Measurements from ENCODE around the gene KRT81.

The KRT81 gene

DNA sequence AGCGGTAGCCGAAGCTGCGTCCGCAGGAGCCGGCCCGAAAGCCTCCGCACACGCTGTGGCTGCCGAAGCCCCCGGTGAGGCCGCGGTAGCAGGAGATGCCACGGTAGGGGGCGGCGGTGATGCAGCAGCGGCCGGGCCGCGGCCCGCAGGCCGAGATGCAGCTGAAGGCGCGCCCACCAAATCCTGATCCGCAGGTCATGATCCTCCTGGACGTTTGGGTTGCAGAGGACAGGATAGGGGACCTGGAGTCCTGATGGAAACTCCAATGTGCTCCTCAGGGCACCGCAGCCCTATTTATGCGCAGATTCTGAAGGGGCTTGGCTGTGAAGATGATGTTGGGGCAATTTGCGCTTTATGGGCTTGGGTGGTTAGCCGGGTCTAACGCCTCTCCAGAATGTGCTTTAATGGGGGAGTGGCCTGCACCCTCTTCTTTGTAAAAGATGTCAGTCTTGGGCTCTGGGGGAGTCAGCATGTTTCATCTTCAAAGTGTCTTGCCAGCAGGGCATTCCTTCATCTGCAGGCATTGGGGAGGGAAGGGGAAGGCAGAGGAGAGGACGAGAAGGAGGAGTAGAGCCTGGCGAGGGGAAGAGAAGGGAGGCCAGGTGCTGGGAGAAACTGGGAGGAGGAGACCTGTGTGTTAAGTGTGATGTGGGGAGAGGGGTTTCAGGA is at the start of gene KRT81:
KRT81 (minus strand) TSS at position 268 of the 669 bp plus-strand sequence; CDS start at position 199, 69 bp downstream.
- DNase-seq, result no peak

DNA sequence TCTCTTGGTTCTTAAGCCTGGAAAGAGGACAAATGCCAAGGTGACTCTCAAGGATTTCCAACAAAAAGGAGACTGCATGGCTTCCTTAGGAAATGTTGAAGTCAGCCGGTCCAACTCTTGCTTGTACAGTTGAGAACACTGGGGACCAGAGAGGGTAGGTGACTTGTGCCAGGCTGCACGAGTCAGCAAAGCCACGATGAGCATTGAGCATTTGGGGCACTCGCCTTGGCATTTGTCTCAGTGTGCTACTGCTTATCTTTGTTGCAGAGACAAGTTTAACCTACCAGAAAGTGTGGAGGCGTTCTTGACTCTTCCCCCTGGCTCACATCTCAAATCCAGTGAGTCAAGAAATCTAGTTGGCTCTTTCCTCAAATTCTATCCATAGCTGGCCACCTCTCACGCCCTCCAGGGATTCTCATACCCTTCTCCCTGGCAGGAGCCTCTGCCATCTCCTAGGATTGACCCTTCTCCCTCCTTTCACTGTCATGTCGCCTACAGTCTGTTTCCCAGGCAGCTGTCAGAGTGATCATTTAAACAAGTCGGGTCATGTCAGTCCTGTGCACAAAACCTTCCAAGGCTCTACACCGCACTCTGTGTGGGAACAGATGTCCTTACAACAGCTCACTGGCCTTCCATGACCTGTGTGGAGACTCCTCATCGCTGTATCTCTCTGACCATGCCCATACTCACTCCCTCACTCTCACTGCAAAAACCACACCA is 47.1 kb upstream of the KRT81 start:
- DNase-seq, result no peak

DNA sequence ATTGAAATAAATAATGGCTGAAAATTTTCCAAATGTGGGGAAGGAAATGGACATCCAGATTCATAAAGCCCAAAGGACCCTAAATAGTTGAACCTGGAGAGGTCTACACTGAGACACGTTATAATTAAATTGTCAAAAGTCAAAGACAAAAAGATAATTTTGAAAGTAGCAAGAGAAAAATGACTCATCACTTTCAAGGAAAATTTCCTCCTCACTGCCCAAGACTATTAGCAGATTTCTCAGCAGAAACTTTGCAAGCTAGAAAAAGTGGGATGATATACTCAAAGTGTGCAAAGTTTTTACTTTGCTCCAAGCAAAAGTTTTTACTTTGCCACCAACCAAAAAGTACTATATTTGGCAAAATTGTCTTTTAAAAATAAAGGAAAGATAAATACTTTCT is 45.7 kb upstream of the KRT81 start:
- DNase-seq, result no peak

DNA sequence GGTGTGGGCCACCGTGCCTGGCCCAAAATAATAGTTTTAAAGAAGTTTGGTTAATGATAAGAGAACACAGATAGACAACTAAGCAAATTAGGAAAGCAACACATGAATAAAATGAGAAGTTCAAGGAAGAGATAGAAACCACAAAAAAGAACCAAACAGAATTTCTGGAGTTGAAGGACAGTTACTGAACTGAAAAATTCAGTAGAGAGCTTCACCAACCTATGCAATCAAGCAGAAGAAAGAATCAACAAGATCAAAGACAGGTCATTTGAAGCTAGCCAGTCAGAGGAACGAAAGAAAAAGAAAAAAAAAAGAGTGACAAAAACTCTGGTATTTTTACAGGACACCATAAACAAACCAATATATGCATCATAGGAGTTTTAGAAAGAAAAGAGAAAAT is 45.3 kb upstream of the KRT81 start:
- no peak for DNase-seq

DNA sequence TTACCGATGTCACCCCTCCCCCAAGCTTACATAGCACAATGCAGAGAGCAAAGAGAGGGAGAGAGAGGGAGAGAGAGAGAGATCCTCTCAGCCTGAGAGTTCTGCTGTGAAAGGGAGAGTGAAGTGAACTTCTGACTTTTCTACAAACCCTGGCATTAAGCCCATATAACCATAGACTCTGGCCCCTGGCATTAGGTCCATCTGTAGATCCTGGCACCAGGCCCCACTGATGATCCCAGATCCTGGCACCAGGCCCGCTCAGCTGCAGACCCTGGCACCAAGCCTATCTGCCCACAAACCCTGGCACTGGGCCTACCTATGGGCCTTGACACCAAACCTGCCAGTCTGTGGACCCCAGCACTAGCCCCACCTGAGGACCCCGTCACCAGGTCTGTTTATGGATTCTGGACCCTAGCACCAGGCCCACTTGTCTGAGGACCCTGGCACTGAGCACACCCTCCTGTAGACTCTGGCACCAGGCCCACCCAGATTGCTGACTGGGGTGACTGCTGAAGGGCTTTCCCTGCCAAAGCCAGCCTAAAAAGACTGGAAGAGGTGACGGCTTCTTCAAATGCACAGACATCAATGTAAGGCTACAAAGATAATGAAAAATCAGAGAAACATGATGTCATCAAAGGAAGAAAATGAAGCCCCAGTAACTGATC is 44.4 kb upstream of the KRT81 start:
- DNase-seq, result no peak

DNA sequence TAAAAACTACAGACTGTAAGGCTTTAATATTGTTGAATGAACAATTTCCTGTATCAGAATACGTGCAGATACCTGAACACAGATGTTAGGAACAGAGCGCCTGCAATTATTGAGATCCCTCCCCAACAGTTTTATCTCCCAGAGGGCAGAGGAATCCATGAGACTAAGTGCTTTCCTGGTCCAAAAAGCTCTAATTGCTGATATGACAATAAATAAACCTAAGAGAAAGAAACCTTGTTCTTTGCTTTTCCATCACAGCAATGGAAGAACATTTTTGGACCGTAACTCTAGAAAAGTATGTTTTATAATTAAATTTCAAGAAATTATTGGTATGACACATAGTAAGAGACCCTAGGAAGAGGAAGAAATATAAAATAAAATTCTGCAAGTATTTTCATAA is 42.9 kb upstream of the KRT81 start:
- DNase-seq, result no peak

DNA sequence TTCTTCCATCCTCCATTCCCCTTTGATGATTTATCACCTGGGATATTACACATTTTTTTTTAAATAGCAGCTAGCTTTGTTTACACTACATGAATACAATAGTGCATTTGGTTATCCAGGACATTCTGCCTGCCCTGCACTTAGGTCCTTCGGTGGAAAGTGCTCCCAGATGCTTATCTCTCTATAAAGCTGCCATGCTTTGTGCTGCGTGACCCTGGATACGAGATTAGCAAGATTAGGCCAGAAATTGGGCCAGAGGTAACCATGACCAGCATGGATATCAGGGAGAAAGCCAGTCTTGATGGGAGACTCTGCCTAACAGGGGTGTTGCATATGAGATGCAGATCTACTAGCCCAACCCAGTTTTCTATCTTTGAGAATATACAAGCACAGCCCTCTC is 42.0 kb upstream of the KRT81 start:
- no peak for DNase-seq

DNA sequence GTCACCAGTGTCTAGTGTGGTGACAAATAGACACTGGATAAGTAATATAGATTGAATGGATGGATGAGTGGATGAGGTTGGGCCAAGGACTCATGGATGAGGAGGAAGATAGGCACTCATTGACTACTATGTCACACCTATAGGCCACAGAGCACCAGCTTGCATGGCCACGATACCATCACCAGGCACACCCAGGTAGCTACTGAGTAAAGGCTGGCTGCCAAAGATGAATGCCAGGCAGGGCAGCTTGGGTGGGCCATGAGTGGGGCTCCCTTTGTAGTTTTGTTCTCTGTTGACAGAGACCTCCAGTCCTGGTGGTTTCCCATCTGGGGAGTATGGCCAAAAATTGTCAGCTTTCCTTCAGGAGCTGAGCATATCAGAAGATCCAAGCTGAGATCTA is 41.0 kb upstream of the KRT81 start:
- DNase-seq, result no peak

DNA sequence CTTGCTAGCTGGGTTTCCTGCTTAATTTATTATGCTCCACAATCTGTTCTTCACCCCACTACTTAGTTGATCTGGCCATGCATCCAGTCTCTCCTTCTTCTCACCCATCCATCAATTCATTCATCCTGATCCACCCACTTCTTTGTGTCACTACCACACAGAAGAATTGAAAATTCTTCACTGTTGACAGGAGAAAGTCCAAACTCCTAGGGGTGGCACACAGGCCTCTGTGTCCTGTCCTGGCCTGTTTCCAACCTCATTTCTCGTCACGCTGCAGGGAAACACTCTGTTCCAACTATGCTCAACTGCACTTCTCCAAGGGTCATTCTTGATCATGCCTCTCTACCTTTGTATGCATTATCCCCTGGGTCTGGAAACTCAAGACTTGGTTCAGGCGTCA is 40.5 kb upstream of the KRT81 start:
- no peak for DNase-seq

DNA sequence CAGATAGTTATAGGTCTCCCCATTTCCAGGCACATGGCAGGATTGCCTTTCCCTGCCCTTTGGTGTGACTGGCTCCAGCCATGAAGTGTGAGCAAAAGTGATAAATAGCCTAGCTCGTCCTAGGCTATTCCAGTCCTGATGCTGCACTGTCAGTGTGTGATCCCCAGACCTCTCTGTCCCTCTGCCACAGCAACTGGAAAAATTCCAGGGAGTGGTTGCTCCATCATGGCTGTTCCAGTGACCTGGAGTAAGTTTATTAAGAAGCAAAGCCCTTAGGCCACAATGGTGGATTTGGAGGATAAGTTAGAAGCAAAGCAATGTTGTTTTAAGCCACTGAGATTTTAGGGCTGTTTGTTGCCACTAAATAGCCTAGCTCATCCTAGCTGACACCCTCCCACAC is 39.7 kb upstream of the KRT81 start:
- DNase-seq, result no peak

DNA sequence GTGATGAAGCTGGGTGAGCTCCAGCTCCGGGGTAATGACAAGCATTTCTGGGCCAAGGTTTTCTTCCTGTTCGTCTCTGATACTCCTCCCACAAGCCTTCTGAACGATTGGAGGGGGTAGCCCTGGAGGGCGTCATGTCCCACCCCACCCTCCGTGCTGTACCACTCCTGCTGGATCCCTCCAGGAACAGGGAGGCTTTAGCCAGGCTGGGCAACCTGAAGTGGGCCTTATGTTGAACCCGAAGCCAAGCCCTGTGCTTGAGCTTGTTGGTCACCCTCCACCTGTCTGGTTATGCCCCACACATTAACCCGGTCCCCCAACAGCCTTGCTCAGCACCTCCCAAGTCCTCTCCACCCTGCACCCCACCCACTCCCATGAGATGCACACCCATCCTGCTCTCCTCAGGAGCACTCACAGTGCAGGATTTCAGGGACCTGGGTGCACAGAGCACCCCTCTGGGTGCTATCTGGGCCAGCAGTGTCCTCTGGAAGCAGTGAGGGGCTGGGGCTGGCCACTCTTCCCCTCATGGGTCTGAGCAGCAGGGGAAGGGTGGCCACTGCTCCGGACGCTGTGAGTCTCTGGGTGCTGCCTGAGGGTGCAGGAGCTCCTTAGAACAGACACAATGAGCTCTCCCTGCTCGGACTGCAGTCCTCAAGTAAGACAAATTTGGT is 36.6 kb upstream of the KRT81 start:
- DNase-seq, result no peak

DNA sequence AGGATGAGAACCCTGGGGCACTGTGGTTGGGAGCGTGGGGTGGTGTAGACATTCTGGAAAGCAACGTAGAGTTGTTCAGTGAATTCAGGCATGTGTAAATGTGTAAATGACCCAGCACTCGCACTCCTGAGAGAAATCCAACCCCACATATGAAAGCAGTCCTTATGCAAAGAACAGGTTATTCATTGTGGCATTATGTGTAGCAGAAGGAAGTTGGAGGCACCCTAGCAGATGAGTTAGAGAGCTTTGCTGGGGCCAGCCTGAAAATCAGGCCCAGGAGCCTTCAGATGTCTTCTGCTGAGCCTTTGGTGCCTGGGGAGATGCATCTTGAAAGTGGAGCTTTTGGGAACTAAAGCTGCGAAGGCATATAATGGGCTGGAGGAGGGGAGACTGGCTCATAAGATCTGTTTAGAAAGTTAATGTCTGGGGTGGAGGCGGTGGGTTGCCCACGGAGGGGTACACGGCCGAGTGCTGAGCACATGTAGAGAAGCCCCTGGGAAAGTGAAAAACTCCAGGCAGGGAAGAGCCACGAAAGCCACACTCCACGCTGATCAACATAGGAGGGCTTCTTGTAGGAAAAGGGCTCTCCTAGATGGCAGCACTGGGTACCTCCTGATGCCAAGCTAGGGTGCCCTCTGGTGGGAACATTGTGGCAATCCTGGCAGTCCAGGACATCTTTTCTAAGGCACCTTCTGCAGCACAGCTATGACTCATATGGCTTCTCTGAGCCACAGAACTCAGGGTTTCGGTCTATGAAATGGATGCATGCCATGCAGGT is 35.9 kb upstream of the KRT81 start:
- DNase-seq, result peak in 3 of 4 experiments; percentile 27 to 56 (median 49)

DNA sequence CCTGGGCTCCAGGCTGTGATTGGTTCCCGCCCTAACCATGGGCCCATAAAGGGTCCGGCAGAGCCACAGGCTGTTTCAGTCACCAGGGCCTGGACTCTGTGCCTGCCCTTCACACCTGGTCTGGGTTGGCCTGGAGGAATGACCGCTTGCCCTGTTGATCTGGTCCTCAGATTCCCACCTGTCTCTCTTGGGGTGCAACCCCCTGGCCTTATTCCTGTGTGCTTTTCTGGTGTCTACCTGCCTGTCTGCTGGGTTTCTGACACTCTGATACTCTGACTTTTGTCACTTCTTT is 32.8 kb upstream of the KRT81 start:
- DNase-seq, result no peak

DNA sequence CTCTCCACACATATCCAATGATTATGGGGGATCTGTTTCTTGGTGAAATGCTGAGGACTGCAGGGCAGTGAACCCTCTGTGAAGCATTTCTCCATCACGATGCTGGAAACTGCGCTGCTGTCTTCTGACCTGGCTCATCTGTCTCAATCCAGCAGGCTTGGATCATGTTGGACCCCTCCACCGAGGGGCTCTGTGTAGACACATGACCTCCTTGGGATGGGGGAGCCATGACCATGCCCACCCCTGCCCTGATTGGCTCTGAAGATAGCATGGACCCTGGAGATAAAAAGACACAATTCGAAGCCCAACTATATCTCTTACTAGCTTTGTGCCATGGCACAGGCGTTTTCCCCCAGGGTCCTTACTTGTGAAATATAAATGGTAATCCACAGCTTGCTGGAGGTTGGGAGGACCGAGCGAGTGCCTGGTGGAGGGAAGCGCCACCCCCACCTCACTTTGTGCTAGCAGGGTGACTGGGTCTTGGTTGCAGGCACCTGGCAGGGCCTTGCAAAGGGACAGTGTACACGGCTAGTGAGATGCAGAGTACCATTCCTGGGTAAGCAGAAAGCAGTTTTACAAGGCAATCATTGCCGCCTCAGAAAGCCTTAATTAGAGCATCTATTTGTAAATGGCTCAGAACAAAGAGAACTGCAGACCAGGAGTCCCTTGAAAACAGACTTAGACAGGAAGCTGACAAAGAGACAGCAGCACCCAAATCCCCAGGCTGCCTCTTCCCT is 32.2 kb upstream of the KRT81 start:
- DNase-seq, result no peak

DNA sequence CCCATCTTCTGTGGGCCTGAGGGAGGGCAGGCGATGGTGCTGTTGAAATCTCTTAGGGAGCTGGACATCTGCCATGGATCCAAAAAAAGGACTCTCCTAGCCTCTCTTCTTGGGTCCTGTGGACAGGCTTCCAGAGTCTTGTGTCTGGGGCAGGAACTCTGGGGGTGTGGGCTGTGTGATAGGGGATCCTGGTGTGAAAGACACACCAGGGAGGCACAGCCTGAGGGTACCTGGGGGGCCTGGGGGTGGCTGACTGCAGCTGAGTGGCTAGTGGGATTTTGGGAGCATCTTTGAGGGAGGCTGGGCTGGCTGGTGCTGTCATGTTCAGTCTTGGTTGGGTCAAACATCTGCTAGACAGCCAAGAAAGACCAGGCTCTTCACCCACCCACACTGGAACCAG is 31.7 kb upstream of the KRT81 start:
- no peak for DNase-seq

DNA sequence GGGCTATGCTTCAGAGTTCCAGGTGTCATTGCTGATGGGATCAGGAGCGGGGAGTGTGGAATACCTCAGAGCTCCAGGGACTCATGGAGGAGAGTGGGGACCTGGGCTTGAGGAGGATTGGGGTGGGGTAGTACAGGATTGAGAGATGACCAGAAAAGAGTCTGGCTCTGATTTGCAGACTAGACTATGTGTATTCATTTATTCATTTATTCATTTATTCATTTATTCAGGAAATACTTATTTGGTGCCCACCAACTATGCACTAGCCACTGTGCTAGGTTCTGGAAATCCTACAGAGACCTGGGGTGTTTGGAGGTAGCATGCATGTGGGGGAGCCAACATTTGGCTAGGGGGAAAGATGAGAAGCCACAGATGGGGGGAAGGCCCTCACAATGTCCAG is 30.7 kb upstream of the KRT81 start:
- no peak for DNase-seq

DNA sequence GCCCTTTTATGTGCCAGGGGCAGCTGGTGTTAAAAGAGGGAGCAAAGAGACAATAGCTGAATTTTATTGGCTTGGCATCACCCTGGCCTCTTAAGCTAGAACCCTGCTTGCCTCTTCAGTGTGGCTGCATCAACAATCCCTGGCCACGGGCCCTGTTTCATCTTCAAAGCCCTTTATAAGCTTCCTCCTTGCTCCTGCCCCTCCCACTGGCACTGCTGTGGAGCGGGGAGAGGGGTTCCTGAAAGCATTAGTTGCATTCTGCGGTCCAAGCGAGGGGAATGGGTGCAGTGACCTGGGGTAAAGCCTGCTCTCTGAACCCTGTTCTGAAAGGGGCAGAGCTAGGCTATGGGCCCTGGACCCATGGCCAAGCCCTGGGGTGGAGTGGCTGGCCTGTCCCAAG is 30.1 kb upstream of the KRT81 start:
- DNase-seq, result no peak

DNA sequence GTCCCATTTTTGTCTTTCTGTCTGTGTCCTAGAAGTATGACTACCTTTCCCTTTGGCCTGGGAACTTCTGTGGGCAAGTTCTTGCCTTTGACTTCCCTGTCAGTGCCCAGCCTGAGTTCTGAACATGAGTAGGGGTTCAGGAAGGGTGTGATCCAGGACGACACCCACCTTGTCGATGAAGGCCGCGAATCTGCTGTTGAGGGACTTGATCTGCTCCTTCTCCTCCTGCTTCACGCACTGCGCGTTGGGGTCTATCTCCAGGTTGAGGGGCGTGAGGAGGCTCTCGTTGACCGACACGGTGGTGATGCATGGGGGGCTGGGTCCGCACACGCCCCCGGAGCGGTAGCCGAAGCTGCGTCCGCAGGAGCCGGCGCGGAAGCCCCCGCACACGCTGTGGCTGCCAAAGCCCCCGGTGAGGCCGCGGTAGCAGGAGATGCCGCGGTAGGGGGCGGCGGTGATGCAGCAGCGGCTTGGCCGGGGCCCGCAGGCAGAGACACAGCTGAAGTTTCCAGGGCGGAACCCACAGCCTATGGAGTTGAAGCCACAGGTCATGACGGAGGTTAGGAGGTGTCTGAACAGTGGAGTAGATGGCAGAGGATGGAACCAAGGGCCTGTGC is 29.6 kb upstream of the KRT81 start, which contains the start of gene KRT83:
KRT83 (minus strand) TSS at position 615 of the 617 bp plus-strand sequence; CDS start at position 552, 63 bp downstream.
- no peak for DNase-seq

DNA sequence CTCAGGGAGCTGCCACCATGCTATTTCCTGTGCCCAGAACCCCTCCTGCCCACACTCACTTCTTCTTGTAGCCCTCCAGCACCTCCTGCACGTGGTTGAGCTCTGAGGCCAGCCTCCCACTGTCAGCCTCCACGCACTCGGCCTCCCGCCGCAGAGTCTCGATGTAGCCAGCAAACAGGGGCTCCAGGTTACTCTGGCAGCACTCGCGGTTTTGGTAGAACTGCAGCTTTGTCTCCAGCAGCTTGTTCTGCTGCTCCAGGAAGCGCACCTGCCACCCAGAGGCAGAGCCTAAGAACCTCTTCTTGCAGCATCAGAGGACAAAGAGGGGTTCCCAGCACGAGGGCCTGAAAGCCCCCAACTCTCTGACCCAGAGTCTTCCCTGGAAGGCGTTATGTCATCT is 27.8 kb upstream of the KRT81 start:
- DNase-seq, result no peak

DNA sequence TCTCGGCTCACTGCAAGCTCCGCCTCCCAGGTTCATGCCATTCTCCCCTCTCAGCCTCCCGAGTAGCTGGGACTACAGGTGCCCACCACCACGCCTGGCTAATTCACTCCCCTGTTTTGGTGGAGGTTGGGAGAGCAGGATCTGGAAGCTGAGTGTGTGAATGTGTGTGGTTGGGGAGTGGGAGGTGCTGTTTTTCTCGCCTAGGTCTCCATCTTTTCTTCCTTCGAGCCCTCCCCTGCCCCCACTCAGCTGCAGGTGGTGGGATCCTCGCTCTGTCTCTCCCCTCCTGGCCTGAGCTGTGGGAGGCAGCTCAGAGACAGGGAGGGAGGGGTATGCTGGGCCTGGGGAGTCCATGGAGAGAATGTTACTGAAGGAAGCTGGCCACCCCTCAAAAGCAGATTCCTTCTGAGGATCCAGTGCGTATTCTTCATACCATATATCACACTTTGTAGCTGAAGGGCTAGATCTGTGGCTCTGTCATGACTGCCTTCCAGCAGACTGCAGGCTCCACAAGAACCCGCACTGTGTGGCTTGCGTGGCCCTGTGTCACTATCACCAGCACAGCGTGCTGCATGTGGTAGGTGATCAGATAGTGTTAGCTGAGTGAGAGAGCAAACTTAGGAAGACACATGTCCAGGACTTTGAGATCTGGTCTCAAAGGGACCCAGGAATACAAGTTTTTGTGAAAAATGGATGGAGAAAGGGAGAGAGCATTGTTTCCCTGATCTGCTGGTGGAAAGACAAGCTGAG is 27.1 kb upstream of the KRT81 start:
- no peak for DNase-seq

DNA sequence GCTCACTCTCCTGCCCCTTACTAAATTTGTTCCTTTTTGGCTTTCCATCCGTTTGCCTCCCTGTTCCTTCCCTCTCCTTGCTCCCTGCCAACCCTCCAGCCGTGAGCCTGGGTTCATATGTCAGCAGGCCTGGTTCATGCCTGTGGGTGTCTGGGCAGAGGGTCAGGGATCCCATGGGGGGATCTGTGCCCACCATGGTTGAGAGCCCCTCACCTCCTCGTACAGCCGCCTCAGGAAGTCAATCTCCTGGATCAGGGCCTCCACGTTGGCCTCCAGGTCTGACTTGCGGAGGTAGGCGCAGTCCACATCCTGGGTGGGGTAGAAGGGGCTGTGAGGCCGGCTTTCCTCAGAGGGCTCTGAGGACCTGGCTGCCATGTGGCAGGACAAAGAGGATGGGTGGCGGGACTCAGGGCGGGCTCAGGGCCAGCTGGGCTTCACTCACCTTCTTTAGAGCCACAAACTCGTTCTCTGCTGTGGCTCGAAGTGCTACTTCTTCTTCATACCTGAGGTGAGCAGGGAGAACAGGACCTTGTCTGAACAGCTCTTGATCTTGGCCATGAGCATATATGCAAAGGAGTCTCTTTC is 26.2 kb upstream of the KRT81 start:
- no peak for DNase-seq

All from activated CD4-positive, CD25-positive, alpha-beta regulatory T cell (primary cell).